IPS-18a (cell line): ENCODE measurements around the gene ZBTB7C.

Source experiments
- H3K27ac ChIP-seq: one replicate; pipeline ENCODE4 v1.5.1; 2013; ENCODE audit warnings: low read length
- H3K27me3 ChIP-seq: one replicate; pipeline ENCODE4 v1.6.1; 2013; ENCODE audit warnings: mild to moderate bottlenecking, low read length; ENCODE audit not compliant: control insufficient read depth, insufficient read depth
- H3K36me3 ChIP-seq: one replicate; pipeline ENCODE4 v1.6.1; 2013; ENCODE audit warnings: low read depth, low read length; ENCODE audit not compliant: control insufficient read depth
- H3K4me1 ChIP-seq: one replicate; pipeline ENCODE4 v1.6.1; 2013; ENCODE audit warnings: low read depth, low read length; ENCODE audit not compliant: control insufficient read depth
- H3K4me3 ChIP-seq: one replicate; pipeline ENCODE4 v1.5.1; 2013; ENCODE audit warnings: low read length
- H3K9ac ChIP-seq: one replicate; pipeline ENCODE4 v1.6.1; 2013; ENCODE audit warnings: mild to moderate bottlenecking, low read length, moderate library complexity
- H3K9me3 ChIP-seq: one replicate; pipeline ENCODE4 v1.6.1; 2013; ENCODE audit warnings: low read depth, low read length; ENCODE audit not compliant: control insufficient read depth

ZBTB7C gene

GRCh38 chr18:48217258-48218250 is 191.6 kb downstream of the ZBTB7C start:
- Histone ChIP-seq H3K9me3 (no peaks in the 10 kb centered on the region), H3K4me3 (no peak overlapping the region), H3K9ac (no peak overlapping the region), H3K27ac (no peak overlapping the region), H3K36me3 (no peaks in the 10 kb centered on the region), H3K4me1 (no peaks in the 10 kb centered on the region), H3K27me3 (no peaks in the 10 kb centered on the region)

DNA sequence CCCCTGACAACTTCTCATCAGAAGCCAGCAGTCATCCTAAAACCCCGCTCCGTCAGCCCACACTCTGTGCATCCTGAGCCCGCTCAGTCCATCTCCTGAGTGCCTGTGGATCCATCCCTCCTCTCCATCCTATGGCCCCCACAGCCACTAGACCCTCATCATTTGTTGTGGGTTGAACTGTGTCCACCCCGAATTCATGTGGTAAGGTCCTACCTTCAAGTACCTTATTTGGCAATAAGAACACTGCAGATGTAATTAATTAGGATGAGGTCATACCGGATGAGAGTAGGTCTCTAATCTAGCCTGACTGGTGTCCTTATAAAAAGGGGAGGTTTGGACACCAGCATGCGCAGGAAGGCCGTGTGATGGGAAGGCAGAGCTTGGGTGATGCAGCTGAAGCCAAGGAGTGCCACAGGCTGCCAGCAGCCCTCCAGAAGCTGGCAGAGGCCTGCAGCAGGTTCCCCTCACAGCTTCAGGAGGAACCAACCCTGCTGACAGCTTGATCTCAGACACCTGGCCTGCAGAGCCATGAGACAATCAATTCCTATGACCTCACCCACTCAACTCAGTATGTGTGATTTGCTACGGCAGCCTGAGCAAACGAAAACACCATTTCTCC is 192.4 kb downstream of the ZBTB7C start:
- Histone ChIP-seq H3K9me3 (peaks cover under 1% of the 10 kb centered on the region), H3K4me1 (no peaks in the 10 kb centered on the region), H3K27ac (no peak overlapping the region), H3K36me3 (no peaks in the 10 kb centered on the region), H3K27me3 (no peaks in the 10 kb centered on the region), H3K9ac (no peak overlapping the region), H3K4me3 (no peak overlapping the region)

DNA sequence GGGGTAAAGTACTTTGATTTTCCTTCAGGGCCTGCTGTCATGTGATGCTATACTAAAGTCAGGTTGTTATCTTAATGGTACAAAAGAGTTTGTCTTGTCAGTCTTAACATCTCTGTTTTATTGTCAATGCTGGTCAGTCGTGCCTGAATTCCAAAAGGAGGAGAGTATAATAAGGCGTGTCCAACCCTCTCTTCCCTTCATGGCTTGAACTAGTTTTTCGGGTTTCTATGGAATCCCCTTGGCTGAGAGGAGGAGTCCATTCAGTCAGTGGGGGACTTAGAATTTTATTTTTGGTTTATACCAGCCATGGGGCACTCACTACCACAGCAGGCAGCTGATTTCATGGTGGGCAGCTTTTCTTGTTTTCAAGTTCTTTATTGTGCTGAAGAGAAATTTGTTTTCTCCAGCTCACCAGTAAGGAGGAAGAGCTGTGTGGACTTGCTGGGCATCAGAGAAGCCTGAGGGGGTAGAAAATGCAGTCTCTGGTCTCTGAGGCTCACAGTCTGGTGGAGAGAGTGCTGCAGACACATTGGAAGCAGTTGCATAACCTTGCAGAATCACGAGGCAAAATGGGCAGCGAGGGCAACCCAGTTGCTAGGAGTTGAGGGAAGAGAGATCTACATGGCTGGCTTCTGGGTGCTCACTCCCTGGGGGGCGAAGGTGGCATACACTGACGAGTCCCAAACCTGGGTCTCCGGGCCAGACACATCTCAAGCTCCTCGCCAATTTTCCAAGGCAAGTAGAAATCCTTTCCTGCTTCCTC is 193.1 kb downstream of the ZBTB7C start:
- Histone ChIP-seq H3K4me1 (no peaks in the 10 kb centered on the region), H3K4me3 (no peak overlapping the region), H3K27ac (no peak overlapping the region), H3K9me3 (peaks cover 4% of the 10 kb centered on the region), H3K27me3 (no peaks in the 10 kb centered on the region), H3K9ac (no peak overlapping the region), H3K36me3 (no peaks in the 10 kb centered on the region)

DNA sequence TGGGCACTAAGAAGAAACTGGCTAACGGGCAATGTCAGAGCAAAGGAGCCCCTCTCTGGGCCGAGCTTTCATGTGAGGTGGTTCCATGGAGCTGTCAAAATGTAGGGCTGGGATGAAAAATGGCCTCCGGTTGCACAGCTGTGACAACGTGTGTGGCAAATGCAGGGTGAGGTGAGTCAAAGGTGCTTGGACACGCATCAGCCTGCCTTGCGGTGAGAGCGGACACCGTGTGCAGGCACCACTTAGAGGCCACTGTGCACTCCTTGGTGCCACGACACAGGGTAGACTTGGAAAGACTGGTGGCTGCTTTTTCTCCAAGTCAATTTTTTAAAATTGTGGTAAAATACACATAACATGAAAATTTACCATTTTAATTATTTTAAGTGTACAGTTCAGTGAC is 195.4 kb downstream of the ZBTB7C start:
- H3K27me3 ChIP-seq = no peaks in the 10 kb centered on the region
- H3K9ac ChIP-seq = no peak overlapping the region
- no peaks in the 10 kb centered on the region for H3K36me3 ChIP-seq
- H3K27ac ChIP-seq = no peak overlapping the region
- no peaks in the 10 kb centered on the region for H3K4me1 ChIP-seq
- H3K4me3 ChIP-seq = no peak overlapping the region
- H3K9me3 ChIP-seq = peaks cover 4% of the 10 kb centered on the region

DNA sequence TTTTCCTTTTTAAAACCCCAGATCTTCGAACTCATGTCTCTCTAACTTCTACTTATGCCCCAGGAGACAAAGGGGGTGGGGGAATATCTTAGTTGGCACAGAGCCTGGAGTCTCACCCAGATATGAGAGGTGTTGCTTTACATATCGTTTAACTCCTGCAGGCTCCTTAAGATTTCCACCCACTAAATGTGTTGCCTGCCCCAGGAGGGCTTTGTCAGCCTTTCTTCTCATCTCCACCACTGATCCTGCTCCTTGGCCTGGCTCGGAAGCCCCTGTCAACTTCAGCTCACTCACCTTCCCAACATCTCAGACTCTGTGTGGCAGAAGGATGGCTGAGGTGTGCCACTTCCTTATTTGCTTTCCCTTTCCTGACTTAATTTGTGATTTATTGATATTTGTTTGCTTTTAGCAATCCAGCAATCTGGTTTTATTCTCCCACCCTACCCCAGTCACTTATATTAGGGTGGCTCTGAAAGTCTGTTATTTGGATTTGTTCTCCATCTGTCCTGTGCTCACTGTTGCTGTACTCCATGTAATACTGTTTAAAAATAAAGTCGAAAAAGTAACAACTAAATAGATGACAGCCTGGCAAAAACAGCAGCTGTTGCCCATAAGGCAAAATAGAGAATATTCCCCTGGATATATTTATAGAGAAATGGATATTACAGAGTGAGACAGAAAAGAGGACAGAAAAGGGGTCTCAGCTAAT is 200.6 kb downstream of the ZBTB7C start:
- Histone ChIP-seq H3K27ac (no peak overlapping the region), H3K36me3 (no peaks in the 10 kb centered on the region), H3K9me3 (peaks cover 4% of the 10 kb centered on the region), H3K9ac (no peak overlapping the region), H3K4me1 (no peaks in the 10 kb centered on the region), H3K4me3 (no peak overlapping the region), H3K27me3 (no peaks in the 10 kb centered on the region)

GRCh38 chr18:48207733-48208132 is 201.4 kb downstream of the ZBTB7C start:
- peaks cover 4% of the 10 kb centered on the region for H3K9me3 ChIP-seq
- H3K36me3 ChIP-seq = no peaks in the 10 kb centered on the region
- H3K9ac ChIP-seq = no peak overlapping the region

DNA sequence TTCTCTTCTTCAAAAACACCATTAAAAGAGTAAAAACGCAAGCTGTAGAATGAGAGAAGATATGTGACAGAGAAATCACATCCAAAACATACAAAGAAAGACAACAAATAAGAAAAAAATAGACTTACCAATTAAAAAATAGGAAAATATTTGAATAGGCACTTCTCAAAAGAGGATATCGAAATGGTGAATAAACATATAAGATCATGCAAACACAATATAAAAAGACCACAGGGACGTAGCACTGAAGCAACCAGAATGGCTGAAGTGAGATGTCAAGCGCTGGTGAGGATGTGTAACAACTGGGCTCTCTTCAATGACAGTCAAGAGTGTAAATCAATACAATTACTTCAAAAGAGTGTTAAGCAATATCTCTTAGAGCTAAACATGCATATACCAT is 202.3 kb downstream of the ZBTB7C start:
- no peaks in the 10 kb centered on the region for H3K36me3 ChIP-seq
- no peak overlapping the region for H3K4me3 ChIP-seq
- no peaks in the 10 kb centered on the region for H3K4me1 ChIP-seq
- no peak overlapping the region for H3K27ac ChIP-seq
- H3K27me3 ChIP-seq = no peaks in the 10 kb centered on the region
- H3K9me3 ChIP-seq = peaks cover 4% of the 10 kb centered on the region
- no peak overlapping the region for H3K9ac ChIP-seq

More at GRCh38 chr18:48207733-48208132, 201.4 kb downstream of the ZBTB7C start:
- no peak overlapping the region for H3K4me3 ChIP-seq
- no peaks in the 10 kb centered on the region for H3K27me3 ChIP-seq
- H3K27ac ChIP-seq = no peak overlapping the region
- no peaks in the 10 kb centered on the region for H3K4me1 ChIP-seq

- no peak overlapping the region for H3K9ac ChIP-seq
- no peaks in the 10 kb centered on the region for H3K9me3 ChIP-seq
- no peaks in the 10 kb centered on the region for H3K27me3 ChIP-seq
- no peak overlapping the region for H3K4me3 ChIP-seq
- H3K36me3 ChIP-seq = no peaks in the 10 kb centered on the region
- H3K4me1 ChIP-seq = no peaks in the 10 kb centered on the region
- H3K27ac ChIP-seq = no peak overlapping the region
These were observed 205.1 kb downstream of the ZBTB7C start for GRCh38 chr18:48203961-48204666.

- H3K4me3 ChIP-seq = no peak overlapping the region
- H3K27ac ChIP-seq = no peak overlapping the region
- no peaks in the 10 kb centered on the region for H3K9me3 ChIP-seq
- H3K9ac ChIP-seq = no peak overlapping the region
- no peaks in the 10 kb centered on the region for H3K27me3 ChIP-seq
- H3K4me1 ChIP-seq = no peaks in the 10 kb centered on the region
- H3K36me3 ChIP-seq = no peaks in the 10 kb centered on the region
These were observed 205.8 kb downstream of the ZBTB7C start for GRCh38 chr18:48203288-48203945.
